SK-N-SH (cell line): Measurements from ENCODE around the gene CIITA. TPM values are rescaled to one million over a fixed set of nuclear protein-coding genes. Genes with fewer than 3 reads are reported as not detected.

Experiments
- CTCF ChIA-PET: fragments of 300-600, 350-600 bp; formaldehyde crosslinking; extraction: SDS; loops from one replicate; lab custom pipeline; 2021; lab: Yijun Ruan, JAX
- POLR2A ChIA-PET: fragments of 350-600 bp; sonication (Branson Sonifier 250); formaldehyde crosslinking; extraction: SDS; loops from one replicate; lab custom pipeline; 2020; ENCODE audit warnings: antibody characterized with exemption, inconsistent platforms; lab: Yijun Ruan, JAX
- DNase-seq: peaks from one replicate; pipeline ENCODE4 v3.0.0; 2012
- H2AFZ ChIP-seq: fragments of 200-600 bp; sonication (generic); 2 replicates; pipeline ENCODE4 v1.8.1; 2016; ENCODE audit warnings: antibody characterized with exemption, mild to moderate bottlenecking, low read depth
- H3F3A ChIP-seq: fragments of 200-600 bp; sonication (generic); replicated peaks from 2 replicates; pipeline ENCODE3; 2016; ENCODE audit warnings: antibody characterized with exemption, mild to moderate bottlenecking; ENCODE audit not compliant: insufficient read depth
- H3K27ac ChIP-seq, 2 experiments: fragments of 200-500 bp in 1 of 2; fragments of 200-600 bp in 1 of 2; sonication (Bioruptor generic) in 1 of 2; sonication (generic), shearing (Covaris generic) in 1 of 2; 2 replicates each; pipeline versions ENCODE4 v1.5.1 to v1.6.1; 2014 to 2016; ENCODE audit warnings: low read depth in 2 of 2, inconsistent platforms in 1 of 2, low read length in 1 of 2, mild to moderate bottlenecking in 1 of 2, mixed read lengths in 1 of 2
- H3K27me3 ChIP-seq: fragments of 200-600 bp; sonication (generic), shearing (Covaris generic); 2 replicates; pipeline ENCODE4 v1.6.1; 2016; ENCODE audit warnings: mixed run types; ENCODE audit not compliant: insufficient read depth
- H3K36me3 ChIP-seq, 2 experiments: fragments of 200-500 bp in 1 of 2; fragments of 200-600 bp in 1 of 2; sonication (Bioruptor generic) in 1 of 2; sonication (generic) in 1 of 2; replicated peaks in 1 of 2; 2 replicates each; pipeline versions ENCODE3 to v1.5.1; 2014 to 2016; ENCODE audit warnings: low read length in 1 of 2, mild to moderate bottlenecking in 1 of 2; ENCODE audit not compliant: insufficient read depth in 2 of 2, control insufficient read depth in 1 of 2
- H3K4me1 ChIP-seq, 2 experiments: fragments of 200-500 bp in 1 of 2; fragments of 200-600 bp in 1 of 2; sonication (Bioruptor generic) in 1 of 2; sonication (generic), shearing (Covaris generic) in 1 of 2; 2 replicates each; pipeline versions ENCODE4 v1.5.1 to v1.6.1; 2014 to 2016; ENCODE audit warnings: low read depth in 1 of 2, low read length in 1 of 2, mixed run types in 1 of 2; ENCODE audit not compliant: insufficient read depth in 2 of 2, control insufficient read depth in 1 of 2
- H3K4me2 ChIP-seq: fragments of 200-600 bp; sonication (generic), shearing (Covaris generic); 2 replicates; pipeline ENCODE4 v1.6.1; 2017; ENCODE audit warnings: mixed run types
- H3K4me3 ChIP-seq, 2 experiments: fragments of 200-500 bp in 1 of 2; fragments of 200-600 bp in 1 of 2; sonication (Bioruptor generic) in 1 of 2; sonication (generic), shearing (Covaris generic) in 1 of 2; 2 replicates each; pipeline versions ENCODE4 v1.5.1 to v1.8.1; 2014 to 2016; ENCODE audit warnings: low read depth in 2 of 2, inconsistent platforms in 1 of 2, low read length in 1 of 2, mild to moderate bottlenecking in 1 of 2, mixed read lengths in 1 of 2, moderate library complexity in 1 of 2
- H3K79me2 ChIP-seq: fragments of 200-600 bp; sonication (generic); 2 replicates; pipeline ENCODE4 v1.8.1; 2017; ENCODE audit warnings: mild to moderate bottlenecking; ENCODE audit not compliant: insufficient read depth
- H3K9ac ChIP-seq: fragments of 200-600 bp; sonication (generic); 2 replicates; pipeline ENCODE4 v1.6.1; 2017; ENCODE audit warnings: mixed run types
- H3K9me2 ChIP-seq: fragments of 200-600 bp; sonication (generic); 2 replicates; pipeline ENCODE4 v1.6.1; 2017; ENCODE audit warnings: mixed run types
- H3K9me3 ChIP-seq: fragments of 200-600 bp; sonication (generic); 2 replicates; pipeline ENCODE4 v1.6.1; 2017; ENCODE audit warnings: mixed run types, mild to moderate bottlenecking, moderate library complexity
- H4K20me1 ChIP-seq: fragments of 200-600 bp; sonication (generic); 2 replicates; pipeline ENCODE4 v1.6.1; 2017; ENCODE audit warnings: mild to moderate bottlenecking, mixed run types; ENCODE audit not compliant: insufficient read depth
- CHD2 ChIP-seq: fragments of 150-350 bp; IDR thresholded peaks from 2 replicates; pipeline ENCODE4 v1.6.1; 2018; ENCODE audit warnings: low read length; ENCODE audit not compliant: partially characterized antibody
- ELF1 ChIP-seq: IDR thresholded peaks from 2 replicates; pipeline ENCODE4 v1.4.0; 2012
- EP300 ChIP-seq, 2 experiments: IDR thresholded peaks; 2 replicates each; pipeline versions ENCODE4 v1.4.0 to v1.6.1; 2012; ENCODE audit warnings: borderline replicate concordance in 1 of 2, low read depth in 1 of 2, low read length in 1 of 2
- FOSL2 ChIP-seq: IDR thresholded peaks from 2 replicates; pipeline ENCODE4 v1.4.0; 2012; ENCODE audit warnings: low read depth, mild to moderate bottlenecking, moderate library complexity, borderline replicate concordance
- FOXJ3 ChIP-seq: sonication (generic); formaldehyde crosslinking; IDR thresholded peaks from 2 replicates; pipeline ENCODE4 v1.5.1; 2020; ENCODE audit warnings: mild to moderate bottlenecking, missing genetic modification reagents
- FOXM1 ChIP-seq: IDR thresholded peaks from 2 replicates; pipeline ENCODE4 v1.4.0; 2012; ENCODE audit warnings: low read depth, mild to moderate bottlenecking
- GABPA ChIP-seq: IDR thresholded peaks from 2 replicates; pipeline ENCODE4 v1.4.0; 2012; ENCODE audit warnings: low read depth, mild to moderate bottlenecking
- GATA2 ChIP-seq: sonication (generic); formaldehyde crosslinking; IDR thresholded peaks from 2 replicates; pipeline ENCODE4 v1.5.0; 2020; ENCODE audit warnings: mild to moderate bottlenecking, missing genetic modification reagents
- JUND ChIP-seq: IDR thresholded peaks from 2 replicates; pipeline ENCODE4 v1.4.0; 2012
- MXI1 ChIP-seq: IDR thresholded peaks from 2 replicates; pipeline ENCODE4 v1.6.1; 2012; ENCODE audit warnings: mild to moderate bottlenecking, low read depth, low read length, improper control_type of control experiment
- NFIC ChIP-seq: IDR thresholded peaks from 2 replicates; pipeline ENCODE4 v1.4.0; 2012; ENCODE audit warnings: borderline replicate concordance
- NRF1 ChIP-seq: IDR thresholded peaks from 2 replicates; pipeline ENCODE4 v1.6.1; 2012; ENCODE audit warnings: low read depth, mild to moderate bottlenecking, low read length
- POLR2AphosphoS5 ChIP-seq: IDR thresholded peaks from 2 replicates; pipeline ENCODE4 v1.6.1; 2012; ENCODE audit warnings: low read depth, low read length
- RAD21 ChIP-seq: IDR thresholded peaks from 2 replicates; pipeline ENCODE4 v1.6.1; 2012; ENCODE audit warnings: mild to moderate bottlenecking, low read length
- RXRA ChIP-seq: IDR thresholded peaks from 2 replicates; pipeline ENCODE4 v1.4.0; 2012; ENCODE audit warnings: low read depth, mild to moderate bottlenecking, borderline replicate concordance
- SIN3A ChIP-seq: IDR thresholded peaks from 2 replicates; pipeline ENCODE4 v1.6.1; 2012; ENCODE audit warnings: low read depth, mild to moderate bottlenecking, low read length, moderate library complexity, borderline replicate concordance
- SMC3 ChIP-seq: IDR thresholded peaks from 2 replicates; pipeline ENCODE4 v1.6.1; 2012; ENCODE audit warnings: low read depth, low read length, improper control_type of control experiment
- YY1 ChIP-seq: IDR thresholded peaks from 2 replicates; pipeline ENCODE4 v1.4.0; 2012; ENCODE audit warnings: low read depth, mild to moderate bottlenecking
- WGBS: methylation state at CpG from one replicate; pipeline ENCODE4 v1.1.6; 2017; ENCODE audit warnings: low lambda C conversion rate; 5-methylcytosine and 5-hydroxymethylcytosine counted together
- polyA plus RNA-seq, 3 experiments: library from polyadenylated mRNA; depleted of rRNA; stranded (reverse); fragments of >200 nt; gene quantifications; 2 replicates each; pipeline ENCODE4 v1.2.3, GENCODE V29; 2012
- TF ChIP-seq, protein P1 (sequence below): IDR thresholded peaks from 2 replicates; pipeline ENCODE4; 2012
- TF ChIP-seq, protein P2 (sequence below): fragments of 200-600 bp; sonication (generic); IDR thresholded peaks from 2 replicates; pipeline ENCODE4 v1.6.1; 2017; ENCODE audit warnings: antibody characterized with exemption, mild to moderate bottlenecking, moderate library complexity
- TF ChIP-seq, protein P3 (sequence below): IDR thresholded peaks from 2 replicates; pipeline ENCODE4 v1.4.0; 2012; ENCODE audit warnings: low read depth, borderline replicate concordance
- TF ChIP-seq, protein P4 (sequence below): IDR thresholded peaks from 2 replicates; pipeline ENCODE4 v1.4.0; 2012; ENCODE audit warnings: low read depth
- TF ChIP-seq, protein P5 (sequence below): fragments of 150-350 bp; IDR thresholded peaks from 2 replicates; pipeline ENCODE4 v1.6.1; 2016; ENCODE audit warnings: mild to moderate bottlenecking, low read depth, low read length

CIITA gene
- polyA plus RNA-seq, 1 of the 3 experiments (the other 2 are of a cell fraction): 0.23 TPM

DNA sequence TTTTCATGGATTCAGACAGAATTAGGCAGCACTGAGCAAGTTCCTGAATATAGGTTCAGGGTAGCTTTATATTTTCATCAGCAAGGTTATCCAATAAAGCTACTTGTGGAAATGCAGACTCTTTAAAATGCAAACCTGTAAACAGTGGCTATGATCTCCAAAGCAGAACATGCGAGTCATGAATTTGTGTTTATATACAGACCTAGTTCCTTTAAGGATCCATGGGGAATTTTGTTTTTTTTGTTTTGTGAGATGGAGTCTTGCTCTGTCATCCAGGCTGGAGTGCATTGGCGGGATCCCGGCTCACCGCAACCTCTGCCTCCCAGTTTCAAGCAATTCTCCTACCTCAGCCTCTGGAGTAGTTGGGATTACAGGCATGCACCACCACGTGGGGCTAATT is 82.2 kb downstream of the CIITA start (continued):
- TF ChIP-seq, protein P1, sequence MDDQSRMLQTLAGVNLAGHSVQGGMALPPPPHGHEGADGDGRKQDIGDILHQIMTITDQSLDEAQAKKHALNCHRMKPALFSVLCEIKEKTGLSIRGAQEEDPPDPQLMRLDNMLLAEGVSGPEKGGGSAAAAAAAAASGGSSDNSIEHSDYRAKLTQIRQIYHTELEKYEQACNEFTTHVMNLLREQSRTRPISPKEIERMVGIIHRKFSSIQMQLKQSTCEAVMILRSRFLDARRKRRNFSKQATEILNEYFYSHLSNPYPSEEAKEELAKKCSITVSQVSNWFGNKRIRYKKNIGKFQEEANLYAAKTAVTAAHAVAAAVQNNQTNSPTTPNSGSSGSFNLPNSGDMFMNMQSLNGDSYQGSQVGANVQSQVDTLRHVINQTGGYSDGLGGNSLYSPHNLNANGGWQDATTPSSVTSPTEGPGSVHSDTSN: no peak
- TF ChIP-seq SIN3A (no peak), SMC3 (no peak)
- TF ChIP-seq, protein P2, sequence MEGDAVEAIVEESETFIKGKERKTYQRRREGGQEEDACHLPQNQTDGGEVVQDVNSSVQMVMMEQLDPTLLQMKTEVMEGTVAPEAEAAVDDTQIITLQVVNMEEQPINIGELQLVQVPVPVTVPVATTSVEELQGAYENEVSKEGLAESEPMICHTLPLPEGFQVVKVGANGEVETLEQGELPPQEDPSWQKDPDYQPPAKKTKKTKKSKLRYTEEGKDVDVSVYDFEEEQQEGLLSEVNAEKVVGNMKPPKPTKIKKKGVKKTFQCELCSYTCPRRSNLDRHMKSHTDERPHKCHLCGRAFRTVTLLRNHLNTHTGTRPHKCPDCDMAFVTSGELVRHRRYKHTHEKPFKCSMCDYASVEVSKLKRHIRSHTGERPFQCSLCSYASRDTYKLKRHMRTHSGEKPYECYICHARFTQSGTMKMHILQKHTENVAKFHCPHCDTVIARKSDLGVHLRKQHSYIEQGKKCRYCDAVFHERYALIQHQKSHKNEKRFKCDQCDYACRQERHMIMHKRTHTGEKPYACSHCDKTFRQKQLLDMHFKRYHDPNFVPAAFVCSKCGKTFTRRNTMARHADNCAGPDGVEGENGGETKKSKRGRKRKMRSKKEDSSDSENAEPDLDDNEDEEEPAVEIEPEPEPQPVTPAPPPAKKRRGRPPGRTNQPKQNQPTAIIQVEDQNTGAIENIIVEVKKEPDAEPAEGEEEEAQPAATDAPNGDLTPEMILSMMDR: no peak

DNA sequence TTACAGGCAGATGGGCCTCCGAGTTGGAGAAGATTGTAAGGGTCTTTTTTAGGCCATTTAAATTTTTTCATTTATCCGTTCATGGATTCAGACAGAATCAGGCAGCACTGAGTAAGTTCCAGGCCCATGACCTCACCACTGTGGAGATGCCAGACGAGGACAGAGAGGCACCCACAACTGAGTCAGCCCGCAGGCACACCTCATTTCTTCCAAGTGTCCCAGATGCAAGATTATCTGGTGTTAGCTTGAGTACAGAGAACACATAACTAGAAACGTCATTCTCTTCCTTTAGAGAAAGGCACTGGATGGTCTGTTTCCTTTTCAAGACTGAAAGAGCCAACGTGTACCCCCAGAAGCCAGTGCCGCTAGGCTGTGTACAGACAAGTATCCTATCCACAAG is 84.2 kb downstream of the CIITA start:
- Histone ChIP-seq H3K79me2 (peaks cover 16% of the 10 kb centered on the region; the same call in 1 of the 2 replicates), H3K36me3 (peaks cover 5 to 16% of the 10 kb centered on the region in 2 experiments), H2AFZ (no peak overlapping the region), H3K4me1 (peaks cover 19 to 46% of the 10 kb centered on the region in 2 experiments), H4K20me1 (no peaks in the 10 kb centered on the region), H3K9ac (peak overlapping the region; percentile 59; the same call in 1 of the 2 replicates), H3K27me3 (no peaks in the 10 kb centered on the region), H3K4me2 (peak overlapping the region; percentile 56), H3K4me3 (no peak overlapping the region), H3K27ac (peak overlapping the region in 1 of 2 experiments; percentile 92; a peak in 2 of 4 replicates), H3K9me3 (no peaks in the 10 kb centered on the region), H3K9me2 (no peaks in the 10 kb centered on the region), H3F3A (peaks cover 38% of the 10 kb centered on the region)
- CTCF ChIA-PET: interaction anchor here (1.4 to 12.7 kb wide), 3 partner anchors 12 to 337 kb away, joined by 3 to 199 read pairs (median 39); partner anchors contain the start of genes CLEC16A and SOCS1
- 30% methylated on average over 7 of the region's 7 CpGs for WGBS
- POLR2A ChIA-PET: no interaction called here
- DNase-seq: no peak
- no peak for TF ChIP-seq MXI1
- no peak for TF ChIP-seq GATA2 (CRISPR knock-in tag)
- peak; percentile 69 for TF ChIP-seq NFIC
- peak; percentile 60; the same call in 1 of the 2 replicates for TF ChIP-seq RXRA
- no peak for TF ChIP-seq FOXJ3 (CRISPR knock-in tag)
- TF ChIP-seq JUND: peak; percentile 85
- TF ChIP-seq EP300 (IDR thresholded peaks at IDR 0.05; ENCODE audit: borderline replicate concordance in 1 of 2, low read depth in 1 of 2, low read length in 1 of 2): peak in 1 of 2 experiments; percentile 61; a peak in 1 of 4 replicates
- TF ChIP-seq POLR2AphosphoS5: no peak
- TF ChIP-seq, protein P3, sequence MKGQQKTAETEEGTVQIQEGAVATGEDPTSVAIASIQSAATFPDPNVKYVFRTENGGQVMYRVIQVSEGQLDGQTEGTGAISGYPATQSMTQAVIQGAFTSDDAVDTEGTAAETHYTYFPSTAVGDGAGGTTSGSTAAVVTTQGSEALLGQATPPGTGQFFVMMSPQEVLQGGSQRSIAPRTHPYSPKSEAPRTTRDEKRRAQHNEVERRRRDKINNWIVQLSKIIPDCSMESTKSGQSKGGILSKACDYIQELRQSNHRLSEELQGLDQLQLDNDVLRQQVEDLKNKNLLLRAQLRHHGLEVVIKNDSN: no peak
- TF ChIP-seq FOXM1: no peak
- TF ChIP-seq ELF1: no peak
- TF ChIP-seq RAD21: no peak
- TF ChIP-seq, protein P4, sequence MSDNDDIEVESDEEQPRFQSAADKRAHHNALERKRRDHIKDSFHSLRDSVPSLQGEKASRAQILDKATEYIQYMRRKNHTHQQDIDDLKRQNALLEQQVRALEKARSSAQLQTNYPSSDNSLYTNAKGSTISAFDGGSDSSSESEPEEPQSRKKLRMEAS: peak; percentile 56
- TF ChIP-seq, protein P1: peak; percentile 63; the same call in 1 of the 2 replicates
- no peak for TF ChIP-seq CHD2
- TF ChIP-seq, protein P2: no peak
- TF ChIP-seq NRF1: no peak
- TF ChIP-seq YY1: no peak
- TF ChIP-seq GABPA: no peak
- no peak for TF ChIP-seq SMC3
- TF ChIP-seq, protein P5, sequence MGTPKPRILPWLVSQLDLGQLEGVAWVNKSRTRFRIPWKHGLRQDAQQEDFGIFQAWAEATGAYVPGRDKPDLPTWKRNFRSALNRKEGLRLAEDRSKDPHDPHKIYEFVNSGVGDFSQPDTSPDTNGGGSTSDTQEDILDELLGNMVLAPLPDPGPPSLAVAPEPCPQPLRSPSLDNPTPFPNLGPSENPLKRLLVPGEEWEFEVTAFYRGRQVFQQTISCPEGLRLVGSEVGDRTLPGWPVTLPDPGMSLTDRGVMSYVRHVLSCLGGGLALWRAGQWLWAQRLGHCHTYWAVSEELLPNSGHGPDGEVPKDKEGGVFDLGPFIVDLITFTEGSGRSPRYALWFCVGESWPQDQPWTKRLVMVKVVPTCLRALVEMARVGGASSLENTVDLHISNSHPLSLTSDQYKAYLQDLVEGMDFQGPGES: no peak
- TF ChIP-seq FOSL2: peak; percentile 87
